Keratinocyte (primary cell): ENCODE measurements around the gene SSB. TPM values are rescaled to one million over a fixed set of nuclear protein-coding genes. Genes with fewer than 3 reads are reported as not detected.

Experiments
- DNase-seq: peaks from one replicate; pipeline ENCODE4 v3.0.0-alpha.2; 2011; ENCODE audit warnings: low read depth, missing footprints, low spot score
- FAIRE-seq: peaks from 2 replicates; lab custom pipeline; 2011; peaks lifted over from hg19 to GRCh38; lab: Jason Lieb, UNC
- H2AFZ ChIP-seq: 2 replicates; pipeline ENCODE4 v1.6.0; 2012; ENCODE audit warnings: low read length, control low read depth, inconsistent platforms; ENCODE audit not compliant: control insufficient read depth
- H3K27ac ChIP-seq: 2 replicates; pipeline ENCODE4 v1.5.1; 2011; ENCODE audit warnings: low read length; ENCODE audit not compliant: control insufficient read depth, insufficient read depth
- H3K27me3 ChIP-seq: 3 replicates; pipeline ENCODE4 v1.6.0; 2011; ENCODE audit warnings: low read length; ENCODE audit not compliant: control insufficient read depth, insufficient read depth; ENCODE audit errors: extremely low read depth
- H3K36me3 ChIP-seq, 2 experiments: 2 replicates in 1 of 2; 3 replicates in 1 of 2; pipeline ENCODE4 v1.5.1; 2011; ENCODE audit warnings: low read length in 2 of 2, mild to moderate bottlenecking in 1 of 2; ENCODE audit not compliant: control insufficient read depth in 2 of 2, insufficient read depth in 2 of 2; ENCODE audit errors: extremely low read depth in 1 of 2
- H3K4me1 ChIP-seq: 3 replicates; pipeline ENCODE4 v1.5.1; 2011; ENCODE audit warnings: low read length; ENCODE audit not compliant: control insufficient read depth, insufficient read depth; ENCODE audit errors: extremely low read depth
- H3K4me2 ChIP-seq: 3 replicates; pipeline ENCODE4 v1.6.0; 2011; ENCODE audit warnings: low read depth, low read length; ENCODE audit not compliant: control insufficient read depth, insufficient read depth; ENCODE audit errors: extremely low read depth
- H3K4me3 ChIP-seq, 3 experiments: fragments of 200-600 bp in 1 of 3; sonication (generic) in 1 of 3; 2 replicates in 2 of 3; 3 replicates in 1 of 3; pipeline ENCODE4 v1.5.1; 2011 to 2016; ENCODE audit warnings: low read length in 3 of 3, mild to moderate bottlenecking in 3 of 3, control low read depth in 2 of 3, inconsistent platforms in 1 of 3, low read depth in 1 of 3, mixed read lengths in 1 of 3, mixed run types in 1 of 3, moderate library complexity in 1 of 3; ENCODE audit not compliant: control insufficient read depth in 2 of 3, insufficient read depth in 2 of 3; ENCODE audit errors: extremely low read depth in 1 of 3
- H3K79me2 ChIP-seq: 2 replicates; pipeline ENCODE4 v1.6.0; 2012; ENCODE audit warnings: low read length; ENCODE audit not compliant: control insufficient read depth, insufficient read depth
- H3K9ac ChIP-seq: 3 replicates; pipeline ENCODE4 v1.6.0; 2011; ENCODE audit warnings: low read length; ENCODE audit not compliant: control insufficient read depth, insufficient read depth; ENCODE audit errors: extremely low read depth
- H3K9me1 ChIP-seq: 3 replicates; pipeline ENCODE4 v1.6.0; 2011; ENCODE audit warnings: low read length; ENCODE audit not compliant: control insufficient read depth, insufficient read depth; ENCODE audit errors: extremely low read depth
- H3K9me3 ChIP-seq: 2 replicates; pipeline ENCODE4 v1.5.1; 2012; ENCODE audit warnings: low read depth, low read length; ENCODE audit not compliant: control insufficient read depth
- H4K20me1 ChIP-seq: 3 replicates; pipeline ENCODE4 v1.6.0; 2011; ENCODE audit warnings: low read length; ENCODE audit not compliant: control insufficient read depth, insufficient read depth; ENCODE audit errors: extremely low read depth
- CTCF ChIP-seq, 3 experiments: IDR thresholded peaks in 1 of 3; conservative IDR thresholded peaks in 1 of 3; optimal IDR thresholded peaks in 1 of 3; 2 replicates in 2 of 3; 3 replicates in 1 of 3; pipeline versions ENCODE3 to v1.5.1; 2011; ENCODE audit warnings: low read length in 3 of 3, mild to moderate bottlenecking in 3 of 3, moderate library complexity in 2 of 3, control low read depth in 1 of 3, inconsistent platforms in 1 of 3; ENCODE audit not compliant: insufficient read depth in 2 of 3; ENCODE audit errors: extremely low read depth in 1 of 3
- EZH2 ChIP-seq: IDR thresholded peaks from one replicate; pipeline ENCODE4 v1.6.1; 2012; ENCODE audit warnings: inconsistent platforms, mild to moderate bottlenecking, low read length, moderate library complexity
- dilution Hi-C: fragments of 300-500 bp; cut with MboI; formaldehyde crosslinking; loops from one replicate; pipeline ENCODE4 v1.7.0; 2020; ENCODE audit warnings: low sequenced_read_pairs; ENCODE audit not compliant: extremely low pct_ligation_motif_present
- polyA plus RNA-seq, 5 experiments: library from polyadenylated mRNA; depleted of rRNA in 3 of 5; stranded (reverse) in 3 of 5; stranded (forward) in 1 of 5; unstranded in 1 of 5; fragments of >200 nt; gene quantifications; 1 replicate in 1 of 5; 2 replicates in 3 of 5; 3 replicates in 1 of 5; pipeline versions ENCODE4 v1.2.1 to v1.2.3, GENCODE V29; 2011 to 2012; ENCODE audit warnings: missing spikeins in 2 of 5, low read depth in 1 of 5, low replicate concordance in 1 of 5

SSB gene
- polyA plus RNA-seq, 1 donor (not counting 4 experiments of a cell fraction or from before 2014, with no cell fraction given): 149 TPM

DNA sequence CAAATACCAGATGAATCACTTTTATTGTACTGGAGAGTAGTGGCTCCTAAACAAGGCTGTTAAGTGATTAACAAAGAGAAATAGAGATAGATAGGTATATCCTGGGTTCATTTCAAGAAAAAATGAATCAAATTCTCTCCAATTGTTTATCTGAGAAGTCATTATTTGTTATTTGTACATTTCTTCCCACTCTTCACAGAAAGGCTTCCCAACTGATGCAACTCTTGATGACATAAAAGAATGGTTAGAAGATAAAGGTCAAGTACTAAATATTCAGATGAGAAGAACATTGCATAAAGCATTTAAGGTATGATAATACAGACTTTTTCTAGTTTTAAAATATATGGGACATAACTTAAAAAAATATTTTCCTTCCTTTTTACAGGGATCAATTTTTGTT lies 7.9 kb downstream of the SSB start:
- dilution Hi-C loops: no loop called here
- Histone ChIP-seq H3K79me2 (peaks cover 23% of the 10 kb centered on the region), H3K4me2 (no peak overlapping the region), H3K27me3 (no peaks in the 10 kb centered on the region), H3K9me1 (no peaks in the 10 kb centered on the region), H3K9ac (no peak overlapping the region), H3K27ac (no peak overlapping the region), H3K9me3 (no peaks in the 10 kb centered on the region), H3K4me3 (no peak overlapping the region), H3K36me3 (peaks cover 10 to 17% of the 10 kb centered on the region in 2 experiments), H2AFZ (no peak overlapping the region), H3K4me1 (no peaks in the 10 kb centered on the region), H4K20me1 (no peaks in the 10 kb centered on the region)
- no peak for DNase-seq
- no peak for FAIRE-seq
- no peak for TF ChIP-seq EZH2
- TF ChIP-seq CTCF (optimal IDR thresholded peaks at IDR 0.05 in 1 of 3, IDR thresholded peaks at IDR 0.05 in 1 of 3, conservative IDR thresholded peaks at IDR 0.05 in 1 of 3; ENCODE audit: extremely low read depth in 1 of 3, insufficient read depth in 2 of 3, low read length in 3 of 3): no peak

DNA sequence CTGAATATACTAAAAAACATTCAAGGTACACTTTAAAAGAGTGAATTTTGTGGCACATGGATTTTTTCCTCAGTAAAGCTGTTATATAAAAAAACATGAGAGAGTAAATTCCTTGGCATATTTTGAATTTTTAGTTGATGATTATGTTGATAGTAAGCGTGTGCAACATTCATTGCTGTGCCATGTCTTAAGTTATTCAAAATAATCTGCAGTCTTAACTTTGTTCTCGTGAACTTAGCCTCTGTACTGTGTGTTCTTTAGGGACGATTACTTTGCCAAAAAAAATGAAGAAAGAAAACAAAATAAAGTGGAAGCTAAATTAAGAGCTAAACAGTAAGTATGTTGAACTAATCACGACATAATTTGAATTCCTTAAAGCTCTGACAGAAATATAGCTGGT lies 9.6 kb downstream of the SSB start:
- no peaks in the 10 kb centered on the region for H4K20me1 ChIP-seq
- no peak overlapping the region for H3K9ac ChIP-seq
- no peak overlapping the region for H2AFZ ChIP-seq
- FAIRE-seq: no peak
- dilution Hi-C loops: no loop called here
- H3K36me3 ChIP-seq: peaks cover 11 to 15% of the 10 kb centered on the region in 2 experiments
- no peaks in the 10 kb centered on the region for H3K4me1 ChIP-seq
- no peak overlapping the region for H3K4me3 ChIP-seq
- H3K4me2 ChIP-seq: no peak overlapping the region
- no peak for TF ChIP-seq CTCF (optimal IDR thresholded peaks at IDR 0.05 in 1 of 3, IDR thresholded peaks at IDR 0.05 in 1 of 3, conservative IDR thresholded peaks at IDR 0.05 in 1 of 3; ENCODE audit: extremely low read depth in 1 of 3, insufficient read depth in 2 of 3, low read length in 3 of 3)
- TF ChIP-seq EZH2: no peak
- H3K27me3 ChIP-seq: no peaks in the 10 kb centered on the region
- H3K9me1 ChIP-seq: no peaks in the 10 kb centered on the region
- H3K9me3 ChIP-seq: no peaks in the 10 kb centered on the region
- DNase-seq: no peak
- H3K79me2 ChIP-seq: peaks cover 8% of the 10 kb centered on the region
- H3K27ac ChIP-seq: no peak overlapping the region
